GM23248 (cell line): ENCODE measurements around the gene SHB.

Experiments used
- EZH2 ChIP-seq: fragments of 200-600 bp; sonication (generic); IDR thresholded peaks from 2 replicates; pipeline ENCODE4 v1.6.1; 2018; ENCODE audit warnings: antibody characterized with exemption, mild to moderate bottlenecking; ENCODE audit not compliant: insufficient read depth, poor library complexity, severe bottlenecking
- EZH2phosphoT487 ChIP-seq: fragments of 200-600 bp; sonication (generic); IDR thresholded peaks from 2 replicates; pipeline ENCODE4 v1.6.1; 2018; ENCODE audit warnings: antibody characterized with exemption, moderate library complexity, mild to moderate bottlenecking, low read depth; ENCODE audit not compliant: insufficient read depth

DNA sequence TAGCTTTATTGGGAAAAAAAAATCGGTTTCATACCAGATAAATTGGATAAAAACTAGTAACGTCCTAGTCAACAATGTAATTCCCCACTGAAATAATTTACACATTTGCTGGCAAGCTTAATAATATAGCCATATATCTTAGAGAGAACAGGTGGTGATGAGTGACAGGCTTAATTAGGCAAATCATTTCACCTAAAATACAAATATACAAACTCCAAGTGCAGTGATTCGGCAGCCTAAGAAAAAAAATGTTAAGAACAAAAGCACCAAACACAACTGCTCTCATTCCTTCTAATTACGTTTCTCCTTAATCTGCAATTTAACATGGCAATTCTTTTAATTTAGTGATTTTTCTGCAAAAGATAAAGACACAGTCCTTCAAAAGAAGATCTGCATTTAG is 109.1 kb downstream of the SHB start:
- TF ChIP-seq EZH2 (no peak), EZH2phosphoT487 (no peak)
